A549 (cell line): ENCODE results near the gene ABHD12.

Experiments
- BHLHE40 ChIP-seq: IDR thresholded peaks from 2 replicates; pipeline ENCODE4 v1.6.1; 2012; ENCODE audit warnings: low read depth, low read length, inconsistent platforms
- CBX8 ChIP-seq: fragments of 200-600 bp; sonication (generic); IDR thresholded peaks from 2 replicates; pipeline ENCODE4 v1.6.1; 2016
- CEBPB ChIP-seq, 2 experiments: fragments of >200 bp in 1 of 2; sonication (Bioruptor Twin) in 1 of 2; formaldehyde crosslinking in 1 of 2; IDR thresholded peaks; 2 replicates each; pipeline ENCODE4 v1.6.1; 2012 to 2016
- CHD4 ChIP-seq: fragments of 200-600 bp; sonication (generic); IDR thresholded peaks from 2 replicates; pipeline ENCODE4 v1.6.1; 2016; ENCODE audit warnings: antibody characterized with exemption, mild to moderate bottlenecking, borderline replicate concordance
- CTCF ChIP-seq: fragments of >200 bp; sonication (Bioruptor Twin); formaldehyde crosslinking; IDR thresholded peaks from 3 replicates; pipeline ENCODE4 v1.5.1; 2016
- E2F6 ChIP-seq: IDR thresholded peaks from 2 replicates; pipeline ENCODE4 v1.6.1; 2012; ENCODE audit warnings: low read depth, borderline replicate concordance
- EP300 ChIP-seq, 2 experiments: fragments of >200 bp; sonication (Bioruptor Twin); formaldehyde crosslinking; IDR thresholded peaks; 2 replicates in 1 of 2; 3 replicates in 1 of 2; pipeline ENCODE4 v1.6.1; 2016 to 2017
- MAZ ChIP-seq: fragments of 150-350 bp; IDR thresholded peaks from 2 replicates; pipeline ENCODE4 v1.6.1; 2014; ENCODE audit warnings: antibody characterized with exemption, low read depth, low read length, borderline replicate concordance
- NFE2L2 ChIP-seq: fragments of 150-350 bp; conservative IDR thresholded peaks from 2 replicates; pipeline ENCODE4 v1.6.1; 2014; ENCODE audit warnings: low read length
- PHF8 ChIP-seq: fragments of 200-600 bp; sonication (generic); IDR thresholded peaks from 2 replicates; pipeline ENCODE4 v1.6.1; 2016; ENCODE audit warnings: low read depth, mild to moderate bottlenecking, antibody characterized with exemption, moderate library complexity, borderline replicate concordance
- POLR2A ChIP-seq: IDR thresholded peaks from 2 replicates; pipeline ENCODE4 v1.6.1; 2012; ENCODE audit warnings: mild to moderate bottlenecking, low read length
- RAD21 ChIP-seq, 2 experiments: fragments of >200 bp in 1 of 2; sonication (Bioruptor Twin) in 1 of 2; formaldehyde crosslinking in 1 of 2; IDR thresholded peaks in 1 of 2; conservative IDR thresholded peaks in 1 of 2; 2 replicates in 1 of 2; 3 replicates in 1 of 2; pipeline ENCODE4 v1.6.1; 2012 to 2018; ENCODE audit warnings: inconsistent platforms in 1 of 2
- RFX5 ChIP-seq: fragments of 450-650 bp; IDR thresholded peaks from 2 replicates; pipeline ENCODE4 v1.7.1; 2014; ENCODE audit warnings: antibody characterized with exemption, mild to moderate bottlenecking, moderate library complexity
- SMC3 ChIP-seq: fragments of >200 bp; sonication (Bioruptor Twin); formaldehyde crosslinking; IDR thresholded peaks from 3 replicates; pipeline ENCODE4 v1.6.1; 2018; ENCODE audit warnings: inconsistent platforms

GRCh38 chr20:25287631-25288290, 102.9 kb downstream of the ABHD12 start:
- no peak for TF ChIP-seq SMC3
- TF ChIP-seq CTCF: no peak
- TF ChIP-seq E2F6: no peak
- no peak for TF ChIP-seq CEBPB (IDR thresholded peaks at IDR 0.05)
- TF ChIP-seq RAD21 (conservative IDR thresholded peaks at IDR 0.05 in 1 of 2, IDR thresholded peaks at IDR 0.05 in 1 of 2): no peak
- no peak for TF ChIP-seq CBX8
- no peak for TF ChIP-seq POLR2A
- TF ChIP-seq CHD4: no peak
- TF ChIP-seq NFE2L2: no peak
- no peak for TF ChIP-seq BHLHE40
- no peak for TF ChIP-seq EP300 (IDR thresholded peaks at IDR 0.05)
- TF ChIP-seq MAZ: no peak
- no peak for TF ChIP-seq PHF8
- no peak for TF ChIP-seq RFX5
